ENCODE results near the gene MCIDAS. TPM values are rescaled to one million over a fixed set of nuclear protein-coding genes. Genes with fewer than 3 reads are reported as not detected.

MCIDAS gene
- total RNA-seq: not detected

DNA sequence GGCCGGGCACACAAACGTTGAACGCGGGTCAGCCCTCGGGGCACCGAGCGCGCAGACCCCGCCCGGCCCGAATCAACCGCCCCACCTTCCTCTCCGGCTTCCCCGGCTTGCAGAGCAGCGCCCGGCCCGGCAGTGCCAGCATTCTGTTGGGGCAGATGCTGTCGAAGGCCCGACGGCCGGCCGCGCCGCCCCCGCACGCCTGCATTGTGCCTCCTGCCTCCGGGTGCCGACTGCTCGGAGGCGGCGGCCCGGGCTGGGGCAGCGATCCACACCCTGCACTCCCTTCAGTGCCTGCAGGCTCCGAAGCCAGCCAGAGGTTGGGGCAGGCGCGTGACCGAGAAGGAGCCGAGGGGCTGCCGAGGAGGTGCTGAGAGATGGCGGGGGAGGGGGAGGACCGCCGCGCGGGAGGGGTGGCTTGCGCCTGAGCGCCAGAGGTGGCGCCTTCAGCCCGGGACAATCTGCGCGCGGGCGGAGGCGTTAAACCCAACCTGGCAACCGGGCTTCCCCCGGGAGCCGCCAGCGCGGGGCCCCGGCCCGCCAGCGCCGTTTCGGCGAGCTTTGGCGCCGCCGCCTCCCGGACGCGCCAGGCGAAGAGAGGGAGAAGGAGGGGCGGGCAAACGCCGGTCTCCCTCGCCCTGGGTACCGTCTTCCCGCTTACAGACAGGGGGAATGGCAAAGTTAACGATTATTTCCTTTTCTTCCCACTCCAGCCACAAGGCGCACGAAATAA lies at the start of gene MCIDAS:
MCIDAS (minus strand) TSS at position 382 of the 730 bp plus-strand sequence; CDS start at position 205, 177 bp downstream.
- TF ChIP-seq POLR2AphosphoS5 (IDR thresholded peaks at IDR 0.05): no peak
- no peak for TF ChIP-seq POLR2A (IDR thresholded peaks at IDR 0.05)
- TF ChIP-seq, protein P1, sequence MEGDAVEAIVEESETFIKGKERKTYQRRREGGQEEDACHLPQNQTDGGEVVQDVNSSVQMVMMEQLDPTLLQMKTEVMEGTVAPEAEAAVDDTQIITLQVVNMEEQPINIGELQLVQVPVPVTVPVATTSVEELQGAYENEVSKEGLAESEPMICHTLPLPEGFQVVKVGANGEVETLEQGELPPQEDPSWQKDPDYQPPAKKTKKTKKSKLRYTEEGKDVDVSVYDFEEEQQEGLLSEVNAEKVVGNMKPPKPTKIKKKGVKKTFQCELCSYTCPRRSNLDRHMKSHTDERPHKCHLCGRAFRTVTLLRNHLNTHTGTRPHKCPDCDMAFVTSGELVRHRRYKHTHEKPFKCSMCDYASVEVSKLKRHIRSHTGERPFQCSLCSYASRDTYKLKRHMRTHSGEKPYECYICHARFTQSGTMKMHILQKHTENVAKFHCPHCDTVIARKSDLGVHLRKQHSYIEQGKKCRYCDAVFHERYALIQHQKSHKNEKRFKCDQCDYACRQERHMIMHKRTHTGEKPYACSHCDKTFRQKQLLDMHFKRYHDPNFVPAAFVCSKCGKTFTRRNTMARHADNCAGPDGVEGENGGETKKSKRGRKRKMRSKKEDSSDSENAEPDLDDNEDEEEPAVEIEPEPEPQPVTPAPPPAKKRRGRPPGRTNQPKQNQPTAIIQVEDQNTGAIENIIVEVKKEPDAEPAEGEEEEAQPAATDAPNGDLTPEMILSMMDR (IDR thresholded peaks at IDR 0.05): peak in 1 of 4 experiments; percentile 25
- TF ChIP-seq EP300 (IDR thresholded peaks at IDR 0.05): no peak
- Histone ChIP-seq H3K27me3 (peaks cover 100% of the 10 kb centered on the region), H3K27ac (no peak within 1 kb of the TSS), H3K36me3 (no peaks in the 10 kb centered on the region), H3K4me1 (peaks cover 0 to 45% (median 26%) of the 10 kb centered on the region in 3 donors), H3K9me3 (no peaks in the 10 kb centered on the region), H3K4me3 (peak within 1 kb of the TSS in 1 of 2 donors; percentile 43)
- WGBS, 2 donors (ENCODE audit: low coverage in 1 of 2): no CpG with 5 or more reads among the region's 80 CpGs
- ATAC-seq: no peak

DNA sequence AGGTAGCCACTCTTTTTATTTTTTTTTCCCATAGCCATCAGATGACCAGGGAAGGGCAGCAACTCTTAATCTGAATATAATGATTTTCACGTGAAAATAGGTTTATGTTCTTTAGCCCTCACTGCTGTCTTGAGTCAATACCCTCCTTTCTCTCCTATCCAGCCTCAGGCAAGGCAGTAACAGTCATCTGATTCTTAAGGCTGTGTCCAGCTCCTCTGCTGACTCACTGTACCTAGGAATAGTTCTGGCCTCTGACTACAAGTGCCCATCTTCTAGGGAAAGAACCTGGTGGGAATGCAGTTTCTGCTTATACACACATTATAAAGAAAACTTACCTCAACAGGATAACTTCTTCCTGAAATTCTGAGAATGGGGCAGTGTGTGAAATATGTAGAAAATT lies 49.7 kb upstream of the MCIDAS start:
- H3K36me3 ChIP-seq: peaks cover 11 to 100% of the 10 kb centered on the region in 2 donors
- H3K27me3 ChIP-seq: no peaks in the 10 kb centered on the region
- WGBS, 2 donors (ENCODE audit: low coverage in 1 of 2): 75 to 86% methylated on average over 1 of the region's 1 CpG
- TF ChIP-seq, protein P1 (IDR thresholded peaks at IDR 0.05): no peak
- no peak for ATAC-seq
- no peaks in the 10 kb centered on the region for H3K4me1 ChIP-seq
- H3K27ac ChIP-seq: no peak overlapping the region
- H3K4me3 ChIP-seq: no peak overlapping the region
- H3K9me3 ChIP-seq: no peaks in the 10 kb centered on the region

DNA sequence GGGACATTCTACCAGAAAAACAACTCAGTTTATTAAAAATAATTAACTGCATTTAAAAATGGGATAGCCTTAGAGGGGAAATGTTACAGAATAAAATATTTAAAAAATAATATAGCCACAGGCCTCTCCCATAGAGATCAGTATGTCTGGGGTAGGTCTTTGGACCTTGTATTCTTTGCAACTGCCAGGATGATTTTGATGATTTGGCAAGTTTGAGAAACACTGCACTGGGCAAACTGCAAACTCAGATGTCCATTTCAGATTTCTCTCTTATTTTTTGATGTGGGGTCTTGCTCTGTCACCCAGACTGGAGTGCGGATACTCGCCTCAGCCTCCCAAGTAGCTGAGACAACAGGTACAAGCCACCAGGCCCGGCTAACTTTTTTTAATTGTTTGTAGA lies 31.2 kb upstream of the MCIDAS start:
- 91% methylated on average over 3 of the region's 3 CpGs; no CpG with 5 or more reads in 1 of the 2 donors for WGBS, 2 donors (ENCODE audit: low coverage in 1 of 2)
- H3K36me3 ChIP-seq: peaks cover 11 to 99% of the 10 kb centered on the region in 2 donors

DNA sequence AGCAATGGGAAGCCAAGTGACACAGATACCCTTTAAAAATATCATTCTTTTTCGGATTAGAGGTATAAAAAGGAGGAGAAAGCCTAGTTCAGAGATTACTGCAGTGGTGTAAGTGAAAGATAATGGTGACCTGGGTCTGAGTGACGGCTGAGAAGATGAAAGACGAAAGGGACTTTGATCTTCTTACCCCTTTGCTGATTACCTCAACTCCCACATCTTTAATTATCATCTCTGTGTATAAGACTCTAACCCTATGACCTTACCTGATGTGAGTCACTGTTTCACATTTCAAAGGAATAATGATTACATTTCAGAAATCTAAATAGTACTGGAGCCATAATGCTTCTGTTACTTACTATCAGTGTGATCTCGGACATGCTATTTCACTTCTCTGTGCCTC lies 27.7 kb upstream of the MCIDAS start:
- no peak overlapping the region for H3K4me3 ChIP-seq
- H3K27me3 ChIP-seq: no peaks in the 10 kb centered on the region
- TF ChIP-seq POLR2A (IDR thresholded peaks at IDR 0.05) (no peak), EP300 (IDR thresholded peaks at IDR 0.05) (no peak)
- H3K36me3 ChIP-seq: peaks cover 3 to 64% of the 10 kb centered on the region in 2 donors
- 90 to 100% methylated on average over 4 of the region's 4 CpGs for WGBS, 2 donors (ENCODE audit: low coverage in 1 of 2)
- no peaks in the 10 kb centered on the region for H3K9me3 ChIP-seq
- no peaks in the 10 kb centered on the region for H3K4me1 ChIP-seq
- no peak overlapping the region for H3K27ac ChIP-seq
- no peak for ATAC-seq

More for the DNA sequence above, 31.2 kb upstream of the MCIDAS start:
- no peak overlapping the region for H3K27ac ChIP-seq
- no peaks in the 10 kb centered on the region for H3K27me3 ChIP-seq
- no peak for TF ChIP-seq POLR2AphosphoS5 (IDR thresholded peaks at IDR 0.05)
- no peak for TF ChIP-seq EP300 (IDR thresholded peaks at IDR 0.05)
- TF ChIP-seq, protein P1 (IDR thresholded peaks at IDR 0.05): no peak
- H3K4me1 ChIP-seq: no peaks in the 10 kb centered on the region
- no peaks in the 10 kb centered on the region for H3K9me3 ChIP-seq
- no peak overlapping the region for H3K4me3 ChIP-seq
- ATAC-seq: no peak

DNA sequence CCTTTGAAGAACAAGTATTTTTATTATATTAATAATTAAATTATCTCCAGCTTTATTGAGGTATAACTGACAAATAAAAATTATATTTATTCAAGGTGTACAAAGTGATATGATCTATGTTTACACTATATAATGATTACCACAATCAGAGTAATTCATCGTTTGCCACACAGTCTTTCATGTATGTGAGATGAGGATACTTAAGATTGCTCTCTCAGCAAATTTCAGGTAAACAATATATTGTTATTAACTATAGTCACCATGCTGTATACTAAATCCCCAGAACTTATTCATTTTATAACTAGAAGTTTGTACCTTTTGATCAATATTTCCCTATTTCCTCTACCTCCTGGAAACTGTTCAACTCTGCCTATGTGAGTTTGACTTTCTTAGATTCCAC lies 22.9 kb upstream of the MCIDAS start:
- no peaks in the 10 kb centered on the region for H3K4me1 ChIP-seq
- H3K27ac ChIP-seq: no peak overlapping the region
- H3K9me3 ChIP-seq: peaks cover 0 to 22% (median 0%) of the 10 kb centered on the region in 3 donors
- peaks cover 0 to 16% of the 10 kb centered on the region in 2 donors for H3K36me3 ChIP-seq
- no peak for TF ChIP-seq POLR2AphosphoS5 (IDR thresholded peaks at IDR 0.05)
- no peak for TF ChIP-seq POLR2A (IDR thresholded peaks at IDR 0.05)
- TF ChIP-seq EP300 (IDR thresholded peaks at IDR 0.05): no peak
- no peak for ATAC-seq
- no peak overlapping the region for H3K4me3 ChIP-seq
- WGBS, 2 donors (ENCODE audit: low coverage in 1 of 2): 78 to 82% methylated on average over 1 of the region's 1 CpG
- no peaks in the 10 kb centered on the region for H3K27me3 ChIP-seq

DNA sequence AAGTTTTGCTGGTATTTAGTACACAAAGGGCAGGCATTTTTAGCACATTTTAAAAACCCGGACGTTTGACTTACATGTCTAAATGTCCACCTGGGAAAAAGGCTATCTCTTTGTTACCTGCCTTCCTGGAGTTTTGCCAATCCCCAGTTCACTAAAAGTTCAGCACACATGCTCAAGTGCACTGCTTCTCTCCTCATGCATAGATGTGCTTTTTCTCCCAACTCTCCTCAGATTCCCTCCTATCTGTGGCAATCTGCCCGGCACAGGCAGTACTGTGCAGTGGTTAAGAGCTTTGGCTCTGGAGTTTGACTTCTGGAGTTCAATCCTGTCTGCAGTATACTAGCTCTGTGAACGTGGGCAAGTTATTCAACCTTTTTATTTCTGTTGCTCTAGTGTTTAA lies 14.6 kb upstream of the MCIDAS start:
- TF ChIP-seq, protein P1 (IDR thresholded peaks at IDR 0.05): no peak
- no peak for TF ChIP-seq POLR2A (IDR thresholded peaks at IDR 0.05)
- no peak for TF ChIP-seq EP300 (IDR thresholded peaks at IDR 0.05)
- TF ChIP-seq POLR2AphosphoS5 (IDR thresholded peaks at IDR 0.05): no peak
- no peak overlapping the region for H3K4me3 ChIP-seq
- WGBS, 2 donors (ENCODE audit: low coverage in 1 of 2): 41 to 44% methylated on average over 4 of the region's 4 CpGs
- H3K9me3 ChIP-seq: no peaks in the 10 kb centered on the region
- no peak overlapping the region for H3K27ac ChIP-seq
- no peak for ATAC-seq
- peaks cover 57% of the 10 kb centered on the region for H3K27me3 ChIP-seq
- no peaks in the 10 kb centered on the region for H3K4me1 ChIP-seq
- no peaks in the 10 kb centered on the region for H3K36me3 ChIP-seq
